Nephron progenitor cell (in vitro differentiated cells): ENCODE results near the gene MFAP3L.

Experiments
- DNase-seq: peaks from one replicate; pipeline ENCODE4 v3.0.0; 2021
- H3K27ac Mint-ChIP-seq: 2 replicates; pipeline ENCODE4 v1.8.0; 2021; ENCODE audit warnings: mild to moderate bottlenecking, moderate library complexity, mixed read lengths
- H3K27me3 Mint-ChIP-seq: 2 replicates; pipeline ENCODE4 v1.8.0; 2021; ENCODE audit warnings: mild to moderate bottlenecking, low read depth, mixed read lengths; ENCODE audit not compliant: poor library complexity
- H3K36me3 Mint-ChIP-seq: 2 replicates; pipeline ENCODE4 v1.8.0; 2021; ENCODE audit warnings: low read depth, mixed read lengths
- H3K4me1 Mint-ChIP-seq: 2 replicates; pipeline ENCODE4 v1.8.0; 2021; ENCODE audit warnings: mixed read lengths
- H3K4me3 Mint-ChIP-seq: 2 replicates; pipeline ENCODE4 v1.8.0; 2021; ENCODE audit warnings: mild to moderate bottlenecking, moderate library complexity, mixed read lengths
- H3K9me3 Mint-ChIP-seq: 2 replicates; pipeline ENCODE4 v1.8.0; 2021; ENCODE audit warnings: mild to moderate bottlenecking, moderate library complexity, mixed read lengths
- CTCF ChIP-seq: fragments of 200-600 bp; sonication (generic); IDR thresholded peaks from 2 replicates; pipeline ENCODE4 v1.5.0; 2021; ENCODE audit warnings: antibody characterized with exemption

Gene MFAP3L

GRCh38 chr4:170040031-170040680, 14.0 kb upstream of the MFAP3L start:
- H3K36me3 Mint-ChIP-seq: no peaks in the 10 kb centered on the region
- peaks cover 8% of the 10 kb centered on the region for H3K27me3 Mint-ChIP-seq
- peaks cover 4% of the 10 kb centered on the region for H3K9me3 Mint-ChIP-seq
- no peaks in the 10 kb centered on the region for H3K4me1 Mint-ChIP-seq
- H3K27ac Mint-ChIP-seq: no peak overlapping the region
- TF ChIP-seq CTCF: no peak
- no peak overlapping the region for H3K4me3 Mint-ChIP-seq
- DNase-seq: no peak

GRCh38 chr4:170038769-170039168, 12.6 kb upstream of the MFAP3L start:
- H3K27ac Mint-ChIP-seq: no peak overlapping the region
- DNase-seq: no peak
- H3K27me3 Mint-ChIP-seq: peaks cover 10% of the 10 kb centered on the region
- H3K9me3 Mint-ChIP-seq: no peaks in the 10 kb centered on the region
- TF ChIP-seq CTCF: no peak
- H3K36me3 Mint-ChIP-seq: no peaks in the 10 kb centered on the region
- H3K4me3 Mint-ChIP-seq: no peak overlapping the region
- H3K4me1 Mint-ChIP-seq: no peaks in the 10 kb centered on the region

- no peak overlapping the region for H3K4me3 Mint-ChIP-seq
- TF ChIP-seq CTCF: no peak
- H3K4me1 Mint-ChIP-seq: no peaks in the 10 kb centered on the region
- no peaks in the 10 kb centered on the region for H3K9me3 Mint-ChIP-seq
- no peaks in the 10 kb centered on the region for H3K36me3 Mint-ChIP-seq
- peaks cover 10% of the 10 kb centered on the region for H3K27me3 Mint-ChIP-seq
- H3K27ac Mint-ChIP-seq: no peak overlapping the region
- DNase-seq: no peak
Observed at GRCh38 chr4:170038232-170038631, 12.0 kb upstream of the MFAP3L start.

- no peak for DNase-seq
Observed at GRCh38 chr4:170037481-170037880, 11.3 kb upstream of the MFAP3L start.

GRCh38 chr4:170035845-170036244, 9.7 kb upstream of the MFAP3L start:
- no peak for DNase-seq
- TF ChIP-seq CTCF: no peak
- H3K27ac Mint-ChIP-seq: no peak overlapping the region
- peaks cover 10% of the 10 kb centered on the region for H3K27me3 Mint-ChIP-seq
- no peaks in the 10 kb centered on the region for H3K9me3 Mint-ChIP-seq
- H3K36me3 Mint-ChIP-seq: no peaks in the 10 kb centered on the region
- no peak overlapping the region for H3K4me3 Mint-ChIP-seq
- no peaks in the 10 kb centered on the region for H3K4me1 Mint-ChIP-seq

More at GRCh38 chr4:170037481-170037880, 11.3 kb upstream of the MFAP3L start:
- H3K27me3 Mint-ChIP-seq: peaks cover 10% of the 10 kb centered on the region
- H3K4me1 Mint-ChIP-seq: no peaks in the 10 kb centered on the region
- H3K36me3 Mint-ChIP-seq: no peaks in the 10 kb centered on the region
- TF ChIP-seq CTCF: no peak
- no peak overlapping the region for H3K27ac Mint-ChIP-seq
- H3K9me3 Mint-ChIP-seq: no peaks in the 10 kb centered on the region
- no peak overlapping the region for H3K4me3 Mint-ChIP-seq

- H3K27me3 Mint-ChIP-seq: peaks cover 13% of the 10 kb centered on the region
- no peaks in the 10 kb centered on the region for H3K36me3 Mint-ChIP-seq
- no peak for TF ChIP-seq CTCF
- no peaks in the 10 kb centered on the region for H3K9me3 Mint-ChIP-seq
- no peaks in the 10 kb centered on the region for H3K4me1 Mint-ChIP-seq
- no peak overlapping the region for H3K4me3 Mint-ChIP-seq
- no peak for DNase-seq
- no peak overlapping the region for H3K27ac Mint-ChIP-seq
Observed at GRCh38 chr4:170035231-170035630, 9.0 kb upstream of the MFAP3L start.
